Embryonic facial prominence (tissue), 1 donor: Measurements from ENCODE around the gene PDX1.

Experiments used
- DNase-seq: peaks from one replicate; pipeline ENCODE4 v3.0.0-alpha.2; 2016; ENCODE audit errors: extremely low spot score

PDX1 gene

DNA sequence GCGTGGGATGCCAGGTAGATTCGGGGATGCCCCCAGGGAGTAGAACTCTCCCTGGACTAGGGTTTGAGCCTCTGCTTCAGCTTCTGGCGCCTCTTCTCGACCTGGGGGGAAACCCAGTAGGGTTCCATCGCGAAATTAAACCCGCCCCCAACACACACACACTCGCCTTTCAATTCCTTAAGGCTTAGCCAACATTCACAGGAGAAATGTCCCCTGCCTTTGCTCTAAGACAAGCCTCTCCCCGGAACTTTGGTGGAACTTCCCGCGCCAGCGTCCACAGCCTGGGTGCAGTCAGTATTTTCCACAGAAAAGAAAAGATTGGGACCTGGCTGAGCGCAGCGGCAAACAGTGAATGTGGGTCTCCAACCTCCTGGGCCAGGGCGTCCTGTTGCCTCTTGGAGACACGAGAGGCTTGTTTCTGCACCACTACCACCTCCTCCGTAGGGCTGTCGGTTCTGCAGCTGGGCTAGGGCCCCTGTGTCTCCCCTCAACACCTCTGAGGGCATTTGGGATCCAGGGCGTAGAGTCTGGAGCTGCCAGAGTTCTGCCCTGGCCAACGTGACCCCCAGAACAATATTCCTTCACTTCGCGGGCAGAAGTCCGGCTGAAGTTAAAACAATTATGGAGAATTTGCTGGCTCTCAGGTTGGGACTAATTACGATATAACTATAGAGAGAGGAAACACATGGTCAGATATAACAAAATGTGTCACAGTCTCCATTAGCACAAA lies 3.2 kb downstream of the PDX1 start:
- DNase-seq = no peak

GRCh38 chr13:27923794-27924528 lies 4.2 kb downstream of the PDX1 start:
- no peak for DNase-seq

GRCh38 chr13:27924529-27925141 lies 4.8 kb downstream of the PDX1 start:
- no peak for DNase-seq

GRCh38 chr13:27925220-27925991 lies 5.6 kb downstream of the PDX1 start:
- DNase-seq = no peak

GRCh38 chr13:27926644-27927434 lies 7.0 kb downstream of the PDX1 start:
- no peak for DNase-seq

GRCh38 chr13:27927444-27928352 lies 7.9 kb downstream of the PDX1 start:
- no peak for DNase-seq

DNA sequence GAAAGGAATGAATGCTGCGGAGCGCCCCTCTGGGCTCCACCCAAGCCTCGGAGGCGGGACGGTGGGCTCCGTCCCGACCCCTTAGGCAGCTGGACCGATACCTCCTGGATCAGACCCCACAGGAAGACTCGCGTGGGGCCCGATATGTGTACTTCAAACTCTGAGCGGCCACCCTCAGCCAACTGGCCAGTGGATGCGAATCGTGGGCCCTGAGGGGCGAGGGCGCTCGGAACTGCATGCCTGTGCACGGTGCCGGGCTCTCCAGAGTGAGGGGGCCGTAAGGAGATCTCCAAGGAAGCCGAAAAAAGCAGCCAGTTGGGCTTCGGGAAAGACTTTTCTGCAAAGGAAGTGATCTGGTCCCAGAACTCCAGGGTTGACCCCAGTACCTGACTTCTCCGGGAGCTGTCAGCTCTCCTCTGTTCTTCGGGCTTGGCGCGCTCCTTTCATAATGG lies 8.6 kb downstream of the PDX1 start:
- DNase-seq = no peak

DNA sequence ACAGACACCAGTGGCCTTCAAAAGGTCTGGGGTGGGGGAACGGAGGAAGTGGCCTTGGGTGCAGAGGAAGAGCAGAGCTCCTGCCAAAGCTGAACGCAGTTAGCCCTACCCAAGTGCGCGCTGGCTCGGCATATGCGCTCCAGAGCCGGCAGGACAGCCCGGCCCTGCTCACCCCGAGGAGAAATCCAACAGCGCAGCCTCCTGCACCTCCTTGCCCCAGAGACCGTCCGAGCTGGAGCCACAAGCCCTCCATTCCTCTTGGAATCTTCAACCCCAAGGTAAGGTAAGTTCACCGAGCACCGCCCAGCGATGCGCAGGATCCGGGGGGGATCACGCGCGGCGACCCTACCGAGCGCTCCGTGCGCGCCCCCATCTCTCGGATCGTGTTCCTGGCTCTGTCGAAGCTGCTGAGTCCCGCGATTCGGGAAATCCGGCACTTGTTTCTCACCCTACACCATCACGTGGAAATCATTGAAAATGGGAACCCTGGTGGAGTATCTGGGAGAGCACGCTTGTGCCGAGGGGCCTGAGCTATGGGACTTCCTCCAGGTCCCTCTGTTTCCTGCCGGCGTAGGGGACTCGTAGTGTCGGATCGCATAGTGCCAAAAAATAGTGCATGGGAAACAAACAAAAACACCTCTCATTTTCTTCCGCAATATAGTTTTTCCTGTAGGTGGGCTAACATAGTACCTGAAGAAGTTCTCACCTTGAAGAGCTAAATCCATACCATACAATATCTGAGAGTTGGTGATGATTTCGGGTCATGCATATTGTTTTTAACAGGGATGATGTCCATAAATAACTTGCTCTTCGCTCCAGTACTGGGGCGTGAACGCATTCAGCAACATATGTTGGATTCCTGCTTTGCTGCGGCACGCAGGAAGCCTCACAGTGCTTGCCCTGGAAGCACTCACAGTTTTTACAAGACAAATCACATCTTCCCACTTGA lies 9.3 kb downstream of the PDX1 start:
- DNase-seq = no peak

- DNase-seq = no peak
Observed at GRCh38 chr13:27929868-27930267, 10.1 kb downstream of the PDX1 start.

GRCh38 chr13:27933118-27933517 lies 13.3 kb downstream of the PDX1 start:
- DNase-seq = no peak

DNA sequence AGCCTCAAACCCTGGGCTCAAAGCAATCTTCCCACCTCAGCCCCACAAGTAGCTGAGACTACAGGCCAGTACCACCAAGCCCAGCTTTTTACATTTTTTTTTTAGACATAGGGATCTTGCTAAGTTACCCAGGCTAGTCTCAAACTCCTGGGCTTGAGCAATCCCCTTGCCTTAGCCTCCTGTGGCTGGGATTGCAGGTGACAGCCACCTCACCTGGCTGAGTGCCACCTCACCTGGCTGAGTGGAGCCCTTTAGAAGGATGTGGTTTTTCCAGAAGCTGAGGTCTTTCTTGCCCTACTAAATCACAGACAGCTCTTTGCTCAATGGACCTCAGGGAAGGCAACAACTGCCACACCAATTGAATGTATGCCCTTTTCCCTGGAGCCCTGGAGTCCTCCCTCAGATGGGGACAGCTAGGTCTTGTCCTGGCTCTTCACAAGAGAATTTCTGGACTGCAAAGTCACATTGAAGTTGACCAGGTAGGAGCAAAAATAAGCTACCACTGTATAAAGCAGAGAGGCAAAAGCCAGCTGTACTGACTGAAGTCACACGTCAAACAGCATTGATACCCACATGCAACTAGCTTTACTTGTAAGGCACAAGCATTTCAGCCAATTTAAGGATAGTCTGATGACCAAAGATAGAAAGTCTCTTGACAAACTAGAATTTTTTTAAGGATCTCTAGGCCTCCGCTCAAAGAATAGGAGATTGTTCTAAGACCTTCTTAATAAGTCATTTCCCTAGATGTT lies 14.0 kb downstream of the PDX1 start:
- DNase-seq = no peak

DNA sequence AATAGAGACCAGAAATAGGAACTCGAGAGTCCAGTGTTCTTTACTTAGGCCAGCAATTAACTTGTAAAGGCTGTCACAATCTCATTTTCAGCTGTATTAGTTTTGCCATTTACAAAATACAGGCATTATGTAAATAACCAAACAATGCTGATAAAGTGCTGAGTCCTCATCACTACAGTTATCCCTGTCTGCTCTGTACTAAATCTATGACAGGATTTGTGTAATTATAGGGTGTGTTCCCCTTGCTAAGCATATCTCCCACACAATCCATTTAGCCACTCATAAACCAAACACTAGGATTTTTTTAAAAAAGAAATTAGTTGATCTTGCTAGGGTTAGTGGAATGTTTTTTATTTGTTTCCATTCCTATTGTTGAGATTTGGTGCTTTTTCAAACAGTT lies 23.2 kb downstream of the PDX1 start:
- DNase-seq = no peak

- DNase-seq = no peak
Observed at GRCh38 chr13:27952876-27953675, 33.3 kb downstream of the PDX1 start.

GRCh38 chr13:27953676-27954405 lies 34.0 kb downstream of the PDX1 start:
- DNase-seq = peak; percentile 29

DNA sequence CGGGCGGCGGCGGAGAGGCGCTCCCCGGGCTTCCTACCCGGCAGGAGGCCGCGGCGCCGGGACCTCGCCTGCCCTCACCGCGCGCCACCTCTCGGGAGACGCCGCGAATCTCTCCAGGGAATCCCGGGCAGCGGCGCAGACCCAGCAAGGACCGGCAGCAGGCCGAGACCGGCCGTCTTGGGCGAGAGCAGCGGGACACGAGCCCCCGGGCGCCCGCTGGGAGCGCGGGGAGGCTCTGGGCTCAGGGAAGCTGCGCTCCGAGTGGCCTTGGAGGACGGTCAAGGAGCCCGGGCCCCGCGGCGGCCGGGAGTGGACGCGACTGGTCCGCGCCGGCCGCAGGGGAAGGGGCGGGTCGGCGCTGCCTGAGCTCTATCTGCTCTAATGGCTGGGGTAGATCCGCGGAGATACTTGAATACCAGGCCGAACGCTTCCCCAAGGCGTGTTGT lies 34.6 kb downstream of the PDX1 start:
- DNase-seq = no peak

GRCh38 chr13:27955014-27955591 lies 35.3 kb downstream of the PDX1 start:
- DNase-seq = no peak
